ENCODE measurements around the gene MRPS7. TPM values are rescaled to one million over a fixed set of nuclear protein-coding genes. Genes with fewer than 3 reads are reported as not detected.
A peak's percentile ranks its signal among the peaks of the same experiment; 100 is the strongest.

Gene MRPS7
- total and polyA plus RNA-seq, 9 of the 15 experiments (the other 6 are each of a cell fraction or from before 2014, with no cell fraction given), result 107 to 244 (median 132) TPM

DNA sequence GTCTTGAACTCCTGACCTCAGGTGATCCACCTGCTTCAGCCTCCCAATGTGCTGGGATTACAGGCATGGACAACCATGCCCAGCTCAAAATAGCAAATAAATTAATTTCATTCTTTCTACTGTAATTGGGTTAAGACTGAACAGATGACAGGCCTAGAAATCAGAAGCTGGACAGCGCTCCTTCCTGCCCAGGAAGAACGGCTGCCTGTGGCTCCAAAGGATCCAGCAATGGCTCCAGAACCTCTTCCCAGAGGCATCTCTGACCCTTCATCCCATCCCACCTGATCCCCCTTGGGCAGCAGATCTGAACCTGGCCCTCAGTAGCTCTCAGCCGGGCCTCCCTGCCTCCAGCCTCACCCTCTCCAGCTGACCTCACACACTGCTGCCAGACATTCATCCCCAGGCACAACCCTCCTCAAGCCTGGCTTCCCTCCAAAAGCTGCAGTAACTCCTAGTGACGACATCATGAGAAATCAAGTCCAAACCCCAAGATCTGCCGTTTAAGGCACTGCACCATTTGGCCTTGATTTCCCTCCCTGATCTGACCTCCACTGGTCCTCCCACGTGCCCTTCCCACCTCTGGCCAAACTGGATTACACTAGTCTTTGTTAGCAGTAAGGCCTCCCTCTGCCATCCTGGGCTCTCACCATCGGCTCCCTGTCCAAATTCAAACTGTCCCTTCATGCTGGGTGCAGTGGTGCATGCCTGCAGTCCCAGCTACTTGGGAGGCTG lies 12.5 kb downstream of the MRPS7 start (continued):
- TF ChIP-seq ZNF408 (CRISPR knock-in tag; IDR thresholded peaks at IDR 0.05; ENCODE audit: low read depth), result no peak
- TF ChIP-seq HNRNPL (IDR thresholded peaks at IDR 0.05; ENCODE audit: low read depth, low read length), result no peak
- no peak for TF ChIP-seq ZNF696 (CRISPR knock-in tag; conservative IDR thresholded peaks at IDR 0.05)
- TF ChIP-seq SMARCA4 (IDR thresholded peaks at IDR 0.05), result no peak; the same call in 1 of the 2 replicates
- TF ChIP-seq ZSCAN29 (IDR thresholded peaks at IDR 0.05), result no peak
- TF ChIP-seq ZNF217 (CRISPR knock-in tag; IDR thresholded peaks at IDR 0.05), result no peak
- TF ChIP-seq CBFA2T3 (IDR thresholded peaks at IDR 0.05), result 0 out of 2 replicates have a peak, but pooled peaks have one; percentile 5
- TF ChIP-seq HMGN3 (IDR thresholded peaks at IDR 0.05; ENCODE audit: borderline replicate concordance, extremely low read depth, insufficient read length, low read depth, low read length), result no peak
- TF ChIP-seq SNIP1 (IDR thresholded peaks at IDR 0.05; ENCODE audit: low read depth), result no peak
- TF ChIP-seq, protein P1, sequence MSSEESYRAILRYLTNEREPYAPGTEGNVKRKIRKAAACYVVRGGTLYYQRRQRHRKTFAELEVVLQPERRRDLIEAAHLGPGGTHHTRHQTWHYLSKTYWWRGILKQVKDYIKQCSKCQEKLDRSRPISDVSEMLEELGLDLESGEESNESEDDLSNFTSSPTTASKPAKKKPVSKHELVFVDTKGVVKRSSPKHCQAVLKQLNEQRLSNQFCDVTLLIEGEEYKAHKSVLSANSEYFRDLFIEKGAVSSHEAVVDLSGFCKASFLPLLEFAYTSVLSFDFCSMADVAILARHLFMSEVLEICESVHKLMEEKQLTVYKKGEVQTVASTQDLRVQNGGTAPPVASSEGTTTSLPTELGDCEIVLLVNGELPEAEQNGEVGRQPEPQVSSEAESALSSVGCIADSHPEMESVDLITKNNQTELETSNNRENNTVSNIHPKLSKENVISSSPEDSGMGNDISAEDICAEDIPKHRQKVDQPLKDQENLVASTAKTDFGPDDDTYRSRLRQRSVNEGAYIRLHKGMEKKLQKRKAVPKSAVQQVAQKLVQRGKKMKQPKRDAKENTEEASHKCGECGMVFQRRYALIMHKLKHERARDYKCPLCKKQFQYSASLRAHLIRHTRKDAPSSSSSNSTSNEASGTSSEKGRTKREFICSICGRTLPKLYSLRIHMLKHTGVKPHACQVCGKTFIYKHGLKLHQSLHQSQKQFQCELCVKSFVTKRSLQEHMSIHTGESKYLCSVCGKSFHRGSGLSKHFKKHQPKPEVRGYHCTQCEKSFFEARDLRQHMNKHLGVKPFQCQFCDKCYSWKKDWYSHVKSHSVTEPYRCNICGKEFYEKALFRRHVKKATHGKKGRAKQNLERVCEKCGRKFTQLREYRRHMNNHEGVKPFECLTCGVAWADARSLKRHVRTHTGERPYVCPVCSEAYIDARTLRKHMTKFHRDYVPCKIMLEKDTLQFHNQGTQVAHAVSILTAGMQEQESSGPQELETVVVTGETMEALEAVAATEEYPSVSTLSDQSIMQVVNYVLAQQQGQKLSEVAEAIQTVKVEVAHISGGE (CRISPR knock-in tag; IDR thresholded peaks at IDR 0.05), result no peak
- no peak for TF ChIP-seq CBX5 (IDR thresholded peaks at IDR 0.05; ENCODE audit: borderline replicate concordance, low read depth)
- TF ChIP-seq ZC3H11A (IDR thresholded peaks at IDR 0.05; ENCODE audit: low read depth, low read length), result no peak
- TF ChIP-seq KLF6 (CRISPR knock-in tag; IDR thresholded peaks at IDR 0.05; ENCODE audit: borderline replicate concordance), result no peak
- TF ChIP-seq ZNF253 (CRISPR knock-in tag; conservative IDR thresholded peaks at IDR 0.05), result no peak
- no peak for TF ChIP-seq TSC22D4 (tag; IDR thresholded peaks at IDR 0.05)
- TF ChIP-seq, protein P2, sequence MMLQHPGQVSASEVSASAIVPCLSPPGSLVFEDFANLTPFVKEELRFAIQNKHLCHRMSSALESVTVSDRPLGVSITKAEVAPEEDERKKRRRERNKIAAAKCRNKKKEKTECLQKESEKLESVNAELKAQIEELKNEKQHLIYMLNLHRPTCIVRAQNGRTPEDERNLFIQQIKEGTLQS (IDR thresholded peaks at IDR 0.05), result peak; percentile 54; the same call in 1 of the 2 replicates
- TF ChIP-seq, protein P2 (CRISPR knock-in tag; conservative IDR thresholded peaks at IDR 0.05), result no peak
- TF ChIP-seq ZNF184 (CRISPR knock-in tag; IDR thresholded peaks at IDR 0.05), result no peak
- no peak for TF ChIP-seq SRF (CRISPR knock-in tag; IDR thresholded peaks at IDR 0.05)
- TF ChIP-seq KDM2B (CRISPR knock-in tag; IDR thresholded peaks at IDR 0.05), result no peak
- no peak for TF ChIP-seq NFE2 (IDR thresholded peaks at IDR 0.05; ENCODE audit: low read depth)
- no peak for TF ChIP-seq ARNT (IDR thresholded peaks at IDR 0.05)
- no peak for TF ChIP-seq PRMT5 (CRISPR knock-in tag; IDR thresholded peaks at IDR 0.05)
- TF ChIP-seq TCFL5 (CRISPR knock-in tag; conservative IDR thresholded peaks at IDR 0.05), result no peak
- no peak for TF ChIP-seq NR4A1 (CRISPR knock-in tag; IDR thresholded peaks at IDR 0.05)
- TF ChIP-seq NR4A1 (tag; IDR thresholded peaks at IDR 0.05), result no peak
- TF ChIP-seq ZC3H8 (IDR thresholded peaks at IDR 0.05), result no peak
- TF ChIP-seq RBM17 (IDR thresholded peaks at IDR 0.05; ENCODE audit: borderline replicate concordance, low read depth, low read length), result no peak
- no peak for TF ChIP-seq BCL6 (CRISPR knock-in tag; IDR thresholded peaks at IDR 0.05)

All from K562 (cell line).